Mesenteric fat pad (tissue), 1 donor: ENCODE results near the gene KMT2C. TPM values are rescaled to one million over a fixed set of nuclear protein-coding genes. Genes with fewer than 3 reads are reported as not detected.
"Not testable (repeated sequence)": the region's sequence is repeated elsewhere in the genome, so short reads cannot be mapped to it uniquely, and the experiment has no call there.

Experiments used
- DNase-seq: peaks from one replicate; pipeline ENCODE4 v3.0.0-alpha.2; 2020; ENCODE audit warnings: low spot score
- total RNA-seq: library from RNA; stranded (reverse); fragmentation: NEBNext Ultra II Directional; extraction: Animal tissue kit (Norgen Biotek cat#: 25700); gene quantifications from one replicate; pipeline ENCODE4 v1.2.1, GENCODE V29; 2021
- donor health status: DM: yes; HTN: yes; CAD: no.

The KMT2C gene
- total RNA-seq, 1 donor from 2014 or later: 83.4 TPM

- no peak for DNase-seq
Measured at GRCh38 chr7:152362128-152362926, 73.5 kb downstream of the KMT2C start.

GRCh38 chr7:152355474-152356057, 80.2 kb downstream of the KMT2C start:
- DNase-seq: no peak

GRCh38 chr7:152354061-152354460, 81.7 kb downstream of the KMT2C start:
- no peak for DNase-seq

- DNase-seq: not testable (repeated sequence)
Measured at GRCh38 chr7:152353281-152353680, 82.5 kb downstream of the KMT2C start.

GRCh38 chr7:152351747-152352146, 84.1 kb downstream of the KMT2C start:
- not testable (repeated sequence) for DNase-seq

- no peak for DNase-seq
Measured at GRCh38 chr7:152351168-152351567, 84.6 kb downstream of the KMT2C start.

GRCh38 chr7:152347888-152348287, 87.9 kb downstream of the KMT2C start:
- no peak for DNase-seq

GRCh38 chr7:152344253-152344652, 91.5 kb downstream of the KMT2C start:
- no peak for DNase-seq

GRCh38 chr7:152342796-152343195, 93.0 kb downstream of the KMT2C start:
- DNase-seq: no peak

GRCh38 chr7:152341914-152342236, 93.9 kb downstream of the KMT2C start:
- DNase-seq: no peak

- no peak for DNase-seq
Measured at GRCh38 chr7:152341039-152341913, 94.5 kb downstream of the KMT2C start.

- no peak for DNase-seq
Measured at GRCh38 chr7:152340161-152340560, 95.6 kb downstream of the KMT2C start.

GRCh38 chr7:152338561-152338960, 97.2 kb downstream of the KMT2C start:
- DNase-seq: no peak

- no peak for DNase-seq
Measured at GRCh38 chr7:152336754-152337368, 98.9 kb downstream of the KMT2C start.

GRCh38 chr7:152335900-152336571, 99.8 kb downstream of the KMT2C start:
- DNase-seq: no peak

GRCh38 chr7:152333134-152333533, 102.7 kb downstream of the KMT2C start:
- no peak for DNase-seq

- no peak for DNase-seq
Measured at GRCh38 chr7:152330827-152331226, 105.0 kb downstream of the KMT2C start.

- no peak for DNase-seq
Measured at GRCh38 chr7:152329469-152329868, 106.3 kb downstream of the KMT2C start.

GRCh38 chr7:152328234-152328633, 107.6 kb downstream of the KMT2C start:
- DNase-seq: no peak

GRCh38 chr7:152315845-152316244, 120.0 kb downstream of the KMT2C start:
- no peak for DNase-seq
